AG08396 (cell line): Measurements from ENCODE around the gene TMEM59L.
A peak's percentile ranks its signal among the peaks of the same experiment; 100 is the strongest.

Source experiments
- DNase-seq: peaks from one replicate; pipeline ENCODE4 v3.0.0; 2012; ENCODE audit warnings: low spot score, mixed read lengths

The TMEM59L gene

DNA sequence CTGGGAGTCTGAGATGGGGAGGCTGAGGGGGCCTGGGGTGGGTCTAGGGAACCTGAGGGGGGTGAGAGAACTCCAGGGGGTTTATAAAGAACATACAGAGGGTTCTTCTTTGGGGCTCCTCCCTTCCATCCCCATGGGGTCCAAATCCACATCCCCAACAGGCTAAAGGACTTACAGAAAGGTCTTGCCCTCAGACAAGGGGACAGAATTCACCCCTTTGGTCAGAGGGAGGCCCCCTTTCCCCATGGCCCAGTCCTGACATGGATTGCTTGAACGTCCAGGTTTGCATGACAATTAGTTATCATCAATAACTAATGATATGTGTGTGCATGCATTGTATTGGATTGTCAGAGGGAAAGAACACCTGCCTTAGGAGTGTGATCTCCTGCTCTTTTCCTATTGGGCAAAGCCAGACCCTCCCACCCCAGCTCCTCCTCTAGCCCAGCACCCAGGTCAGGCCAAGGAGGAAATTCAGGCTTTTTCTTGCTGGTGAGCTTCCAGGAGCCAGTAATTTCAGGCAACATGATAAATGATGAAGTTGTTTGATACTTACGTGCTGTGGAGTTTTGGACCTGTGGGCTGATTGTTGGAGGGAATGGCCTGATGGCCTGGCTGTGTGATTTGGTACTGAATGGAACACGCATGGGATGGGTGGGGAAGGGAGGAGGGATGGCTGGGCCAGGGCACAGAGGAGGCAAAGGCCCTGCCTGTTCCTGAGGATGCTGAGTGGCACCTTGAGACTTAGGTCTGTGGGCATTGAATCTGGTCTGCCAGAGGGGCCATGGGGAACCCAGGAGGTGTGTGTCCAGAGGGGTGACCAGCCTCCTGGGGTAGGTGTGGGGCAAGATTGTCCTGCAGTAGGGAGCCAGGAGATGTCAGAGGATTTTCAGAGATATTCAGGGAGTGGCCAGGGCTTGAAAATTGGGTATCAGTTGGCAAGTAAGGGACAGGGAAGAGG, 25.3 kb downstream of the TMEM59L start:
- DNase-seq, result no peak

DNA sequence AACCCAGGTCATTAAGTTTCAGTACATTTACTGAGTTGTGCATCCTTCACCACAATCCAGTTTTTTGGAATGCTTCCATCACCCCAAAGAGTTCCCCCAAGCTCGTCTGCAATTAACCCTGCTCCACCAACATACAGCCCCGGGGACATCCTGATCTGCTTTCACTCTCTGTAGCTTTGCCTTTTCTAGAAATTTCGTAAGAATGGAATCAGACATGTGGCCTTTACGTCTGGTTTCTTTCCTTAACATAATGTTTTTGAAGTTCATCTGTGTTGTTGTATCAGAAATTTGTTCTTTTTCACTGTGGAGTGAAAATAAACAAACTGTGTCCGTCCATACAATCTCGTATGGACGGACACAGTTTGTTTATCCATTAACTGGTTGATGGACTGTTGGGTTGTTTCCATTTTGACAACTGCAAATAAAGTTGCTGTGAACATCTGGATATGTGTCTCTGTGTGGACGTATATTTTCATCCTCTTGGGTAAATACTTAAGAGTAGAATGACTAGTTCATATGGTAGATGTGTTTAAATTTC, 27.1 kb downstream of the TMEM59L start:
- no peak for DNase-seq

DNA sequence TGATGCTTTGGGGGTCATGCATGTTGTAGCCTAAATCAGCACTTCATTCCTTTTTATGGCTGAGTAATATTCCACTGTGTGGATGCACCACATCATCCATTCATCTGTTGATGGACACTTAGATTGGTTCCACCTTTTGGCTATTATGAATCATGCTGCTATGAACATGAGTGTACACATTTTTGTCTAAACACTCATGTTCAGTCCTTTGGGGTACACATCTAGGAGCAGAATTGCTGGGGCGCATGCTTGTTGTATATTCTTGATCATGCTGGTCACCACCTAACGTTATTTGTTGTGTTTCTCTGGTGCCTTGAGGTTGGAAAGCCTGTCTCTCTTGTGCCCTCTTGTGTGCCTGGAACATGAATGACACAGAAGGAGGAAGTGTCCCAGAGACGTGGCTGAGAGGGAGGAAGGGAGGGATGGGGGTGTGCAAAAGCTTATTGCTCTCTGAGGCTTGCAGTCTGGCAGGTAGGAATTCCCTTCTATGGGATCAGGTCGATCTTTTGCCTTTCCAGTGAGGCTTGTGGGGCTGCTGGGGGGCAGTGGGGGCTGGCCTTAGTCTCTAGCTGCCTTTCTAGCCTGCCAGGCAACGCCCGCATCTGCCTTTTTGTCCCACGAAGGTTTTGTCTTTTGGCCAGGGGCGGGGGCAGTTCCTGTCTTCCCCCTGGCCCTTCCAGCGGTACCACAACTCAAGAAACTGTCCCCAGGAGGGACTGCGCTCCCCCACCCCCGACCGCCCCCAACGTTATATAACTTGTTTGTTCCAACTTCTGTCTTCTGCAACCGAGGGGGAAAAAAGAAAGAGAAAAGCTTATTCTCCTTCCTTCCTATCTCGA, 31.7 kb downstream of the TMEM59L start:
- DNase-seq, result no peak

DNA sequence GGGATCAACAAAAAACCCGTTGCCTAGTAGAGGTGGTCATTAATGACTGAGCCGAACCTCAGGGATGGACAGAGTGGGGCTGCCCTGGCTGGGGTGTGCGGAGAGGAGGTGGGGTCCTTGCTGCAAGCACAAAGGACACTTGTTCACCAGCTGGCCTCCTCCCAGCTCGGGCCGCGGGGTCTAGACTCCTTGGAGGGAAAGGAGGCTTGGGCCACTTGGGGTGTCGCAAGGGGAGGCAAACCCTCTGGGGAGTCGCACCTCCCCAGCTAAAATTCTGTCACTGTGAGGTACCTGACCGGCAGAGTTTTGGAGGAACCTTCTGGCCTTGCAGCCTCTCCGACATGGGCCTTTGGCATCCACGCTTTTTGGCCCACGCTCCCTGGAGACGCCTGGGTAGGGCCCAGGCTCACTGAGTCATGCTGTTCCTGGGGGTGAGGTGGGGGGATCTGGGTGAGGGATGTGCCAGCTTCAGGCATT, 32.4 kb downstream of the TMEM59L start:
- no peak for DNase-seq

DNA sequence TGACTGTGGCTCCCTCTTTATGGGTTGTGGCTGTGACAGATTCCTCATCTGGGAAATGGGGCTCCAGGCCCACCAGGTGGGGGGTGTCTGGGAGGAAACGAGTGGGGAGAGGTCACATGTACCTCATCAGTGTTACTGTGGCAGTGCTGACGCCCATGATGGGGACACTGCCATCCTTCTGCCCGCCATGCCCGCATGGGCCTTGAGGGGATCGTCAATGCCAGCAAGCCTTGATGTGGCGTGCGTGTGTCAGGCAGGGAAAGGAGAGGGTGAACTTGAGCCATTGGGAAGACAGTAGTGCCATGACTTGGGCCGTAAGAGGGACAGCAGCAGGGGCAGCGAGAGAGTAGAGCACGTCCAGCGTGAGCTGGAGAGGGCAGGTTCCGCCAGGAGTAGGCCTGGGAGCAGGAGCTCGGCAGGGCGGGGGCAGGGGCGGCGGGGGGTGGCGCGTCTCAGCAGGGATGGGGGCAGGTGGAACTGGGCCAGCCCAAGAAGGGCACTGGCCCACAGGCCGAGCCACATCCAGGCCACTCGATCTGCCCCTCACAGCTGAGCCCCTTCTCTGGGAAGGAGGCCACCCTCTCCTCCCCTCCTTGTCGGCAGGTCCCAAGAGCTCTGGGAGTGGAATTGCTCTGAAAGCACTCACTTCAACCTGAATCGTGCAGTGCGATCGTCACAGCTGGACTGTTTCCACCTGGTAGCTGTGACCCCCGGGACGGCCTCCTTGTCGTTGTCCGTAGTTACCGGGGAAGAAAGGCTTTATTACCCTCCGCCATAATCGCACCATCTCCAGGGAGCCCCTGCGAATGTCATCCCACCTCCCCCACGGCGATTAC, 34.1 kb downstream of the TMEM59L start:
- no peak for DNase-seq

DNA sequence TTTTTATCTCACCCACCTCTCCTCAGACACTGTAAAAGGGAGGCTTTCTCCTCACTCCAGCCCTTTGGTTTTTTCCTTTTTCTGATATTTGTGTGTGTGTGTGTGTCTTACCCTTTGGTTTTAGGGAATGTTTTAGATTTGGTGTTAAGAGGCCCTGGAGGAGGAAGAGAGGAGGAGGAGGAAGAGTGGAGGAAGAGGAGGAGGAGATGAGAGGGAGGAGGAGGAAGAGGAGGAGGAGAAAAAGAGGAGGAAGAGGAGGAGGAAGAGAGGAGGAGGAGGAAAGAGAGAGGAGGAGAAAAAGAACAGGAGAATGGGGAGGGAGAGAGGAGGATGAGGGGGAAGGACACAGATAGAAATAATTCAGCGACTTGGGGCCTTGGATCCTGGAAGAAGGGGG, 34.7 kb downstream of the TMEM59L start:
- DNase-seq, result no peak

DNA sequence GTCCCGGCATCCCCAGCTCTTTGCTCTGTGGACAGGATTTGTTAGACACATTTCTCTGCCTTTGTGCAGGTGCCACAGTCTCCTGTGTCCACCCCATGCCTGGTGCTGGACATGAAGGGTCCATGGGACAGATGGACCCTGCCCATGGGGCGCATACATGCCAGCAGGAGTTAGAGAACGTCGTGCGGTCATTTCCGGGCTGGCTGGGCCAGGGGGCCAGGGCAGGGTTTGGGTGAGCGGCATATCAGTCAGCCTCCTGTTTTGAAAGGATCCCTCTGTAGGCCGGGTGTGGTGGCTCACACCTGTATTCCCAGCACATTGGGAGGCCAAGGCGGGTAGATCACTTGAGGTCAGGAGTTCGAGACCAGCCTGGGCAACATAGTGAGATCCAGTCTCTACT, 35.1 kb downstream of the TMEM59L start:
- DNase-seq, result no peak

DNA sequence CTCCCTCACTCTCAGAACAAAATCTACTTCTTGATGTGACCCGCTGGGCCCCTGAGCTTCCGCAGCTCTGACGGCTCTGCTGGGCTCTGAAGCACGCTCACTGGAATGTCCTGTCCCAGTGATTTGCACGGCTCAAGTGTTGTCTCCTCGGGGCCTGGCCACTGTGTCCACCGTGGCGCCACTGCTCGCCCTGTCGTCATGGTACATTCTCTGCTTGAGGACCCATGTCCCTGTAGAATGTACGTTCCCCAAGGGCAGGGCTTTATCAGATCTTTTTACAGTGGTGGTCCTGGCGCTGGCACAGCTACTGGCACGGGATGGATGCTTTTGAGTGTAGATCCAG, 36.3 kb downstream of the TMEM59L start:
- DNase-seq, result no peak

DNA sequence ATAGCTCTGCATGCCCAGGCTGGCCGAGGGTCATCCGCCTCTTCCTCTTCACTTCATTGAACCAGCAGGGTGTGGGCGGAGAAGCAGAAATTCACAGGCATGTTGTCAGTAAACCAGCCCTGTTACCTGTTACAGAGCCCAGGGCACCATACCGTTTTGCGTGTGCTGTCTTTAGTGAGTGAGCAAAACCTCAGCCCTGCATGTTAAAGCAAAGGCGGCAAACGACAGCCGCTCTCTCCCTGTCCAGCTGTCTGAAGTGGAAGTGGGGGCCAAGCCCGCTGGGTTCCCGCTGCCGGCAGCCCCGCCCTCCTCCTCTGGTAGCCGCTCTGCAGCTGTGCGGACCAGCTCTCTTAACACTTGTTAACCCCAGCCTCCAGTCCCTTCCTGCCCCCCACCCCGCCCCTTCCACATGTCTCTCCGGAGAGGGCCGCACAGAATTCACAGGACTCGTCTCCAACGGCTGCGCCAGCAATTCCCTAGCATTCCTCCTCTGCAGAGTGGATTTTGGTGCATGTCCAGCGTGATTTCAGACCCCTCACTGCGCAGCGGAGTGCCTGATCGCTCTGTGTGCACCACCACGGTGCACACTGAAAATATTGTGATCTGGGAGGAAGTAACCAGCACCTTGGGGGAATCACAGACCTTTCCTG, 36.8 kb downstream of the TMEM59L start:
- peak; percentile 59 for DNase-seq

DNA sequence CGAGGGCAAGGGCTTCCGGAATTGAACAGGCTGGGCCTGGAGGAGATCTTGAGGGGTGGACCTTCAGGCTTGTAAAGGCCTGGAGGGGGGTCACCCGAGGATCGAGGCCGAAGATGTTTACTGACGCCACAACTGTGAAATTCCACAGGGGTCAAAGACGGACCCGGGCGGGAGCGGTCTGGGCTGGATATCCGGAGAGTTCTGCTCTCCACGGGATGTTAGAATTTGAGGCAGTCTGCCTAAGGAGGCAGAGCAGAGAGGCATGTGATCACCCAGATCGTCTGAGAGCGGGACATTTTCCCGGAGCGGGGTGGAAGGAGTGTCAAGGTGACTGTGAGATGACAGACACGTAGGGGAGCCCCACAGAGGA, 37.3 kb downstream of the TMEM59L start:
- DNase-seq, result peak; percentile 64

DNA sequence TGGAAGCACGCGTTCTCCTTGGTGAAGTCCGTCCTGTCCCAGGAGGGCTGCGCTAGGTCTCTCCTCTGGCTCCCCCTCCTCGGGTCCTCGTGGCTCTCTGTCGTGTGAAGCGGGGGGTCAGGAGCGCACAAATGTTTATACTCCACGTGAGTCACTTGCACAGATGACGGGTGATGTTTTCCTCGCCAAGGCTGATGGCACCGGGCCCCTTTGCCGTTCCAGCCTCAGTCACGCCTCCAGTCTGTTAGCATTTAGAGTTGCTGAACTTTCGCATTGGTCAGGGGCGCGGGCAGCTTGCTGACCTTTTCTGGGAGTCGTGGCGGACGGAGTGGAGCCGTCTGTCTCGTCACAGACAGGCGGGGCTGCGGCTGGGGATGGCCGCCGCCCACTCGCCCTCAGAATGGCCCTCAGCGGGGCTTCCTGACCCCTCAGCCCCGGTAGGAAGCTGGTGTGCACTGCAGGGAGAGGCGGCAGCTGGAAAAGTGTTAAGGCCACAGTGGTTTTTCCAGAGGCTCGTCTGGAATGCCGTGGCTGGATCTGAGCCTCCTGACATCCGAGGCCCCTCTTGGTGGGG, 37.9 kb downstream of the TMEM59L start:
- peak; percentile 89 for DNase-seq

DNA sequence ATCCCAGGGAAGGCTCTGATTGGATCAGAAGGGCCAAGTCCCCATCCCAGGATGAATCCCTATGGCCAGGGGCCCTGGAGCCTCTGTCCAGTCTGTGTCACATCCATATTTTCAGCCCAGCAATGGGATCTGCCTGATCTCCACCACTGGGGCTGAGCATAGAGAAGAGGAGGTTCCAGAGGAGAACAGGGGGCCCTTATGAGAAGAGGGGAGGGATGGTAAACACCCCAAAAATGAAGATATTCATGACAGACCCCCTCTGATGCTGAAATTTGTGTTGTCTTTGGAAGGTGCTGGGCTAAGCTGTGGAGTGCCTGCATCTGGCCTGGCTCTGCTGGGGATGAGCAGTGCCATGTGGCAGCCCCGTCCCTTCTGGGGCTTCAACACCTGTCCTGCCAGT, 38.6 kb downstream of the TMEM59L start:
- DNase-seq, result no peak

DNA sequence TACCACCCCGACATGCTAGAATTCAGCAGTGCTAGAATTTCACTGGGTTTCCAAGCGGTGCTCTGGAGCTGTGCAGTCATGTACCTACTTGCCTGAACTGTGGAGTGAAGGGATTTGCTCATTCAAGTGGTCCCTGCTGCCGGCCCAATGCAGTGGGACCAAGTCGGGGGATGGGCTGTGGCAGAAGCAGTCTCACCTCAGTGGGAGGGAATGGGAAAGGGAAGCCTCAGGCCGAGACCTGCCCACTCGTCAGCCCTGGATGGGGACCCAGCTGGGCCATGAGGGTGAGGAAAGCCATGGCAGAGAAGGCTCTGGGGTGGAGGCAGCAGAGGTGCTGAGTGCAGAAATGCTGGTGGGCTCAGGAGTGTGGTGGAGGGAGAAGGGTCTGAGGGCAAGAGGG, 39.1 kb downstream of the TMEM59L start:
- DNase-seq, result no peak

DNA sequence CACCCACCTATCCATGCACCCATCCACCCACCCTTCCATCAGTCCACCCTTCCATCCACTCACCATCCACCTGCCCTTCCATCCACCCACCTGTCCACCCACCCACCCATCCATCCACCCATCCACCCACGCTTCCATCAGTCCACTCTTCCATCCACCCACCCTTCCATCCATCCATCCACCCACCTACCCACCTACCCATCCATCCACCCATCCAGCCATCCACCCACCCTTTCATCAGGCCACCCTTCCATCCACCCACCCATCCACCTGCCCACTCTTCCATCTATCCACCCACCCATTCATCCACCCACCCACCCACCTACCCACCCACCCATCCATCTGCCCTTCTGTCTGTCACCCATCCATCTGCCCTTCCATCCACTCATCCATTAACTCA, 41.2 kb downstream of the TMEM59L start:
- no peak for DNase-seq

DNA sequence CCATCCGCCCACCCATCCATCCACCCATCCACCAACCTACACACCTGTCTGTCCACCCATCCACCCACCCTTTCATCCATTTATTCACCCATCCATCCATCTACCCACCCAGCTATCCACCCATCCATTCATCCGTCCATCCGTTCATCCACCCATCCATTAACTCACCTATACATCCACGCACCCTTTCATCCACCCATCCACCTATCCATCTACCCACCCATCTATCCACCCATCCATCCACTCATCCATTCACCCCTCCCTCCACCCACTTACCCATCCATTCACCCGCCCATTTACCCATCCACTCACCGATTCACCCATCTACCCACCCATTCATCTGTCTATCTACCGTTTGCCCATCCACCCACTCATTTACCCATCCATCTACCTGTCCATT, 41.8 kb downstream of the TMEM59L start:
- DNase-seq, result no peak

DNA sequence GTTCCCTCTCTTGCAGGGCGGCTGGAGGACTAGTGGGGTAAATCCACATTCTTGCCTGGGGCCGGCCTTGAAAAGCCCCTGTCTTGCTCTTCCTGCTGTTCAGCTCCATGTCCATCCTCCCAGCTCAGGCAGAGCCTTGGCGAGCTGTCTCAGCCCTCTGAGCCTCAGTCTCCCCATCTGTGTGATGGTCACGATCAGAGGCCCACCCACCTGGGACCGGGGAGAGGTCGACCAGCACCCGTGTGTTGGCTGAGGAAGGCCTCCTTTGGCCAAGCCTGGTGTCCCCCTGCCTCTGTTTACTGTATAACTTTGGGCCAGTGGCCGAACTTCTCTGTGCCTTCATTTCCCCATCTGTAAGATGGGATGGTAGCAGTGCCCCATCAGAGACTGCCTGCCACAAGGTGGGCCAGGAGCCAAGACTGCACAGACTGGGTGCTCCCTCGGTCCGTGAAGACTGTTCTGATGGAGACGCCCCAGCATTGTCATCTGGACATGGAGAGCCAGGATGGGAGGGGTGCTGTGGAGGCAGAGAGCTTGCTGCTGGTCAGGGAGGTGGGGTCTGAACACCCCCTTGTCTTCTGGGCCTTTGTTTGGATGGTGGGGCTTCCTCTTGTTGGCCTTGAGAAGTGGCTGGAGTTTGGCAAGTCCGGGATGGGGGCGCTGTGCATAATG, 42.6 kb downstream of the TMEM59L start:
- no peak for DNase-seq

DNA sequence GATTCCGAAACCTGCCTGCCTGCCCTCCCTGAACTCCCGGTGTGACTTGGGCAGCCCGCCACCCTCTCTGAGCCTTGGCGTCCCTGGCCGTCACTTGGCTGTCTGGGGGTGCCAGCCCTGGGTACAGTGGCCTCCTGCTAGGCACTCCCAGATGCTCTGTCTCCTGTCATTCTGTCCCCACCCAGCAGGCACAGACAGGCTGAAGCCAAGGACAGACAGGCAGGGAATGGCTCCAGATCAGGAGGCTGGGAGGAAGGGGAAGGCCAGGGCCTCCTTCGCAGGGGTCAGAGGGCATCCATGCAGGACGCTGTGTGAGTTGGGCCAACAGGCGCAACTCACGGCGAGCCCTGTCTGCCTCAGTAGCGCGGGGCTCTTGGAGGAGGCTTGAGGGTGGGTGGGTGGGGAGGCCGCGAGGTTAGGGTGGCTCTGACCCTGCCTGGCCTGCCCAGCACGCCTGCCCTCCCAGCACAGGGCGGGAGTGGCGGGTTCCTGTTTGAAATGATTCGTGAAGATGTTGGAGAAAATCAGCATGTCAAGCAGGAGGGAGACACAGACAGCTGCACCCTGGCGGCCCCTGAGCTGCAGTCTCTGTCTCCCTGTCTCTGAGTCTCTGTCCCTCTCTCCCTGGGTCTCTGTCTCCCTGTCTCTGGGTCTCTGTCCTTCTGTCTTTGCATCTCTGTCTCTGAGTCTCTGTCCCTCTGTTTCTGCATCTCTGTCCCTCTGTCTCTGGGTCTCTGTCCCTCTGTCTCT, 43.8 kb downstream of the TMEM59L start:
- no peak for DNase-seq

DNA sequence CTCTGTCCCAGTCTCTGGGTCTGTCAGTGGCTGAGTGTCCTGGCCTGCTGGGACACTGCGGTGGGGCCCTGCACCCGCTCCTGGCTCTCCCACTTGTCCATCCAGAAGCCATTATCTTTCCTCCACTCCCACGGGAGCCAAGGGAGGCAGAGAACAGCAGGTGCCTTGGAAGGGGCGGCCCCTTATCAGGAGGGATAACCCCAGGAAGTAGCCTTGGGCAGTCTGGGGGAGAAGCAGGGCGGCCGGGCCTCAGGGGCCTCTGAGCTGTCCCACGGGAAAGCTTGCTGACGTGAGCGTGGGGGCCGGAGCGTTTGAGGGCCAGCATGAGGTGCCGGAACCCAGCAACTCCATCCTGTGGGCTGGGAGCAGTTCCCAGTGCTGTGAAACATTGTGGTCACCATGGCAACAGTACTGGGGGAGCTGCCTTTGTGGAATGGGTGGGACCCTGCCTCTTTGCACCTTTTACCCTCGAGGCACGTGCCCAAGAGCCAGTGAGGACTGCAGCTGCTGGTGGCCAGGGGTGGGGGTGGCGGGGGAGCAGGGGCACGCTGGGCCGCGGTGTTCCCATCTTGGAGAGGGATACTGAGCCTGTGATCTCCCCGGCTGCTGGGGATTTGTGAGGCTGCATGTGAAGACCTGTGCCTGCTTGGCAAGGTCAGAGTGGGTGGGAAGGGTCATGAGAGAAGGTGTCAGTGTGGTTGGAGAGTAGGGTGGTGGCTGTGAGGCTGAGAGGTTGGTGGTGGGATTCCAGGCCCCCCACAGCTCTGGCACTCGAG, 45.1 kb downstream of the TMEM59L start:
- DNase-seq, result peak; percentile 88

DNA sequence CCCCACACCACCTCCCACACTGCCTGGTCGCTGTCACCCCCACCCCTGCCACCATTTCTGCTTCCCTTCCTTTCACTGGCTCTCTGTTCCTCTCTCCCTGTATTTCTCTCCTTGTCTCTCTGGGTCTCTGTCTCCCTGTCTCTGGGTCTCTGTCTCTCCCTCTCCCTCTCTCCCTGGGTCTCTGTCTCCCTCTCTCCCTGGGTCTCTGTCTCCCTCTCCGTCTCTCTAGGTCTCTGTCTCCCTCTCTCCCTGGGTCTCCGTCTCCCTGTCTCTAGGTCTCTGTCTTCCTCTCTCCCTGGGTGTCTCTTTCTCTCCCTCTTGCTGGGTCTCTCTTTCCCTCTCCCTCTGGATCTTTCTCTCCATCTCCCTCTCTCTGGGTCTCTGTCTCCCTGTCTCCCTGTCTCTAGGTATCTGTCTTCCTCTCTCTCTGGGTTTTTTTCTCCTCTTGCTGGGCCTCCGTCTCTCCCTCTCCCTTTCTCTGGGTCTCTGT, 45.7 kb downstream of the TMEM59L start:
- no peak for DNase-seq
